ENCODE data around the gene TRPM2. TPM values are rescaled to one million over a fixed set of nuclear protein-coding genes. Genes with fewer than 3 reads are reported as not detected.
A peak's percentile ranks its signal among the peaks of the same experiment; 100 is the strongest.

Gene TRPM2
- total and polyA plus RNA-seq, 2 of the 8 experiments (the other 6 are each of a cell fraction or from before 2014, with no cell fraction given): 0.27 to 0.28 TPM

GRCh38 chr21:44415073-44416025 is 61.9 kb downstream of the TRPM2 start:
- Histone ChIP-seq H3K27ac (ENCODE audit: low read depth, low read length) (no peak overlapping the region), H3K79me2 (ENCODE audit: control insufficient read depth in 1 of 2, insufficient read depth in 2 of 2, low read length in 2 of 2) (no peaks in the 10 kb centered on the region), H3K9ac (replicated peaks in 1 of 4; ENCODE audit: extremely low read depth in 1 of 4, low read depth in 3 of 4, low read length in 3 of 4) (no peak overlapping the region), H3K9me3 (ENCODE audit: insufficient read depth in 2 of 2, low read depth in 1 of 2, low read length in 1 of 2) (peaks cover 21 to 36% of the 10 kb centered on the region in 2 experiments), H2AFZ (ENCODE audit: low read length) (no peak overlapping the region), H4K91ac (replicated peaks; ENCODE audit: insufficient read length, low read length) (no peak overlapping the region), H2BK120ac (replicated peaks; ENCODE audit: low read depth, low read length) (no peak overlapping the region), H4K8ac (ENCODE audit: extremely low read depth, insufficient read depth, low read length) (0 out of 2 replicates have a peak overlapping the region, but pooled peaks have one; percentile 31), H3K27me3 (replicated peaks in 1 of 4; ENCODE audit: control insufficient read depth in 3 of 4, extremely low read depth in 1 of 4, insufficient read depth in 3 of 4, low read length in 3 of 4) (no peaks in the 10 kb centered on the region), H4K20me1 (replicated peaks in 1 of 2; ENCODE audit: control insufficient read depth in 1 of 2, insufficient read depth in 2 of 2, low read length in 2 of 2) (peaks cover 0 to 6% of the 10 kb centered on the region in 2 experiments), H3K4me1 (replicated peaks in 1 of 4; ENCODE audit: control insufficient read depth in 3 of 4, insufficient read depth in 4 of 4, low read length in 3 of 4) (no peaks in the 10 kb centered on the region), H3K79me1 (ENCODE audit: low read depth, low read length) (no peaks in the 10 kb centered on the region), H3K14ac (ENCODE audit: insufficient read length) (no peak overlapping the region), H2AK5ac (ENCODE audit: low read depth, low read length) (no peak overlapping the region), H2BK15ac (ENCODE audit: low read length) (no peak overlapping the region), H3K18ac (ENCODE audit: extremely low read depth, low read length) (no peak overlapping the region), H3K4me2 (ENCODE audit: insufficient read depth in 1 of 2, low read depth in 2 of 2, low read length in 2 of 2) (no peak overlapping the region), H2BK12ac (ENCODE audit: low read depth, low read length) (no peak overlapping the region), H2BK5ac (ENCODE audit: low read depth, low read length) (no peak overlapping the region), H3K4ac (replicated peaks; ENCODE audit: insufficient read length, low read depth, low read length) (no peak overlapping the region), H3K36me3 (ENCODE audit: control insufficient read depth in 2 of 4, insufficient read depth in 4 of 4, low read length in 3 of 4) (no peaks in the 10 kb centered on the region), H3K56ac (replicated peaks; ENCODE audit: insufficient read length, low read depth, low read length) (no peak overlapping the region), H3K23me2 (ENCODE audit: low read depth, low read length) (peaks cover 10% of the 10 kb centered on the region; the same call in 1 of the 2 replicates), H3K4me3 (ENCODE audit: extremely low read depth in 1 of 4, insufficient read depth in 2 of 4, low read depth in 3 of 4, low read length in 4 of 4) (no peak overlapping the region), H2BK20ac (ENCODE audit: low read length) (no peak overlapping the region), H3K23ac (ENCODE audit: insufficient read length) (no peak overlapping the region), H4K5ac (ENCODE audit: insufficient read length, low read depth, low read length) (no peak overlapping the region)
- WGBS, 2 experiments (ENCODE audit: extremely low coverage in 1 of 2, insufficient coverage in 1 of 2, insufficient read length in 1 of 2, insufficient replicate concordance in 2 of 2, low coverage in 1 of 2, low lambda C conversion rate in 2 of 2, missing lambda C conversion rate in 1 of 2): 79% methylated on average over 19 of the region's 24 CpGs; no CpG with 5 or more reads in 1 of the 2 experiments
- no peak for DNase-seq (ENCODE audit: low read depth in 1 of 2, low spot score in 2 of 2)
- TF ChIP-seq TEAD4 (IDR thresholded peaks at IDR 0.05; ENCODE audit: low read depth, low read length): peak; percentile 59
- no peak for TF ChIP-seq HDAC2 (IDR thresholded peaks at IDR 0.05; ENCODE audit: borderline replicate concordance in 1 of 2, low read depth in 2 of 2, low read length in 2 of 2)
- CTCF ChIA-PET (ENCODE audit: partially characterized antibody): interaction anchor here (0.9 kb wide), 1 partner anchor 70 kb away, joined by 3 read pairs; no protein-coding TSS in a partner anchor
- FAIRE-seq: no peak
- POLR2A ChIA-PET (ENCODE audit: partially characterized antibody): interaction anchor here (0.5 to 1.1 kb wide), 3 partner anchors 10 to 107 kb away, joined by 3 to 6 read pairs (median 3); no protein-coding TSS in a partner anchor

All from H1 (cell line).